KBM-7 (cell line): ENCODE data around the gene TBC1D14.

Experiments
- DNase-seq: peaks from one replicate; pipeline ENCODE4 v3.0.0-alpha.2; 2015
- in situ Hi-C: fragments of 300-500 bp; cut with MboI; formaldehyde crosslinking; loops from 2 replicates; pipeline ENCODE4 v1.14.3; 2020; ENCODE audit warnings: low sequenced_read_pairs, low pct_unique_long_range_greater_than_20kb, mixed read lengths

TBC1D14 gene

GRCh38 chr4:7042503-7043283 is 133.1 kb downstream of the TBC1D14 start:
- in situ Hi-C loops = no loop called here

GRCh38 chr4:7043284-7044136 is 133.9 kb downstream of the TBC1D14 start, which contains the start of gene TADA2B:
TSS of gene TADA2B (plus strand) at chr4:7043372. CDS start at chr4:7043580, 208 bp downstream.
- peak; percentile 48 for DNase-seq

More at GRCh38 chr4:7042503-7043283, 133.1 kb downstream of the TBC1D14 start:
- peak; percentile 98 for DNase-seq

GRCh38 chr4:7044137-7044930 is 134.7 kb downstream of the TBC1D14 start:
- in situ Hi-C loops = no loop called here
- no peak for DNase-seq

More at GRCh38 chr4:7043284-7044136, 133.9 kb downstream of the TBC1D14 start, which contains the start of gene TADA2B:
- in situ Hi-C loops = no loop called here

GRCh38 chr4:7045553-7045952 is 135.9 kb downstream of the TBC1D14 start:
- in situ Hi-C loops = no loop called here

GRCh38 chr4:7045961-7046921 is 136.6 kb downstream of the TBC1D14 start:
- in situ Hi-C loops = no loop called here
- no peak for DNase-seq

More at GRCh38 chr4:7045553-7045952, 135.9 kb downstream of the TBC1D14 start:
- no peak for DNase-seq

GRCh38 chr4:7046971-7047370 is 137.3 kb downstream of the TBC1D14 start:
- in situ Hi-C loops = no loop called here
- DNase-seq = no peak

- DNase-seq = no peak
- in situ Hi-C loops = no loop called here
Measured at GRCh38 chr4:7048642-7049041, 139.0 kb downstream of the TBC1D14 start.

- in situ Hi-C loops = no loop called here
- DNase-seq = no peak
Measured at GRCh38 chr4:7049295-7049694, 139.7 kb downstream of the TBC1D14 start.

GRCh38 chr4:7049739-7050138 is 140.1 kb downstream of the TBC1D14 start:
- no peak for DNase-seq
- in situ Hi-C loops = no loop called here

GRCh38 chr4:7050481-7051143 is 141.0 kb downstream of the TBC1D14 start:
- in situ Hi-C loops = no loop called here
- no peak for DNase-seq

- in situ Hi-C loops = no loop called here
- no peak for DNase-seq
Measured at GRCh38 chr4:7051144-7051495, 141.5 kb downstream of the TBC1D14 start.

- no peak for DNase-seq
- in situ Hi-C loops = no loop called here
Measured at GRCh38 chr4:7051905-7052304, 142.3 kb downstream of the TBC1D14 start.

GRCh38 chr4:7052313-7052712 is 142.7 kb downstream of the TBC1D14 start:
- in situ Hi-C loops = no loop called here
- DNase-seq = no peak

- peak; percentile 81 for DNase-seq
- in situ Hi-C loops = no loop called here
Measured at GRCh38 chr4:7052923-7053715, 143.5 kb downstream of the TBC1D14 start.

- in situ Hi-C loops = no loop called here
- no peak for DNase-seq
Measured at GRCh38 chr4:7054106-7054880, 144.7 kb downstream of the TBC1D14 start.
